HepG2 (cell line): Measurements from ENCODE around the gene THPO. TPM values are rescaled to one million over a fixed set of nuclear protein-coding genes. Genes with fewer than 3 reads are reported as not detected.

ENCODE experiments used
- ASH2L ChIP-seq: fragments of 300-600, 200-600 bp; sonication (generic); IDR thresholded peaks from 2 replicates; pipeline ENCODE4 v1.7.0; 2017; ENCODE audit warnings: low read depth, mild to moderate bottlenecking, moderate library complexity, mixed read lengths, low read length; ENCODE audit not compliant: insufficient read length
- CREB1 ChIP-seq, 2 experiments: fragments of 450-650 bp in 1 of 2; IDR thresholded peaks; 2 replicates each; pipeline ENCODE4 v1.6.1; 2016 to 2017; ENCODE audit warnings: control low read depth in 1 of 2, mild to moderate bottlenecking in 1 of 2, missing compliant biosample characterization in 1 of 2, missing genetic modification characterization in 1 of 2
- ESRRA ChIP-seq: sonication (generic); formaldehyde crosslinking; IDR thresholded peaks from 2 replicates; pipeline ENCODE4 v1.5.1; 2020; ENCODE audit warnings: mild to moderate bottlenecking, low read depth, missing genetic modification reagents
- IRX3 ChIP-seq: sonication (generic); formaldehyde crosslinking; IDR thresholded peaks from 2 replicates; pipeline ENCODE4 v1.8.1; 2023; ENCODE audit warnings: mild to moderate bottlenecking, low read depth, missing genetic modification reagents, borderline replicate concordance
- NFIC ChIP-seq: IDR thresholded peaks from 2 replicates; pipeline ENCODE4 v1.6.1; 2012; ENCODE audit warnings: mild to moderate bottlenecking, low read length, inconsistent platforms
- NRL ChIP-seq: sonication (generic); formaldehyde crosslinking; IDR thresholded peaks from 2 replicates; pipeline ENCODE4 v1.5.0; 2020; ENCODE audit warnings: missing genetic modification reagents, mild to moderate bottlenecking, moderate library complexity, borderline replicate concordance
- POLR2AphosphoS2 ChIP-seq: IDR thresholded peaks from 2 replicates; pipeline ENCODE4 v1.6.1; 2011; ENCODE audit warnings: low read depth, low read length, improper control_type of control experiment
- TCF7 ChIP-seq: sonication (generic); IDR thresholded peaks from 2 replicates; pipeline ENCODE4 v1.6.1; 2016; ENCODE audit warnings: antibody characterized with exemption, low read depth
- THAP8 ChIP-seq: sonication (generic); formaldehyde crosslinking; IDR thresholded peaks from 2 replicates; pipeline ENCODE4 v1.5.1; 2020; ENCODE audit warnings: missing genetic modification reagents, mild to moderate bottlenecking, borderline replicate concordance
- ZNF276 ChIP-seq: sonication (generic); formaldehyde crosslinking; IDR thresholded peaks from 2 replicates; pipeline ENCODE4 v1.4.0; 2020; ENCODE audit warnings: mild to moderate bottlenecking, low read depth, missing genetic modification reagents
- ZNF318 ChIP-seq: sonication (generic); formaldehyde crosslinking; IDR thresholded peaks from 2 replicates; pipeline ENCODE4 v1.4.0; 2020; ENCODE audit warnings: mild to moderate bottlenecking, missing genetic modification reagents
- ZNF556 ChIP-seq: sonication (generic); formaldehyde crosslinking; IDR thresholded peaks from 2 replicates; pipeline ENCODE4 v1.4.0; 2020; ENCODE audit warnings: mild to moderate bottlenecking, missing genetic modification reagents, borderline replicate concordance
- ZNF703 ChIP-seq: sonication (generic); formaldehyde crosslinking; IDR thresholded peaks from 2 replicates; pipeline ENCODE4 v1.5.1; 2020; ENCODE audit warnings: missing genetic modification reagents, mild to moderate bottlenecking, moderate library complexity, borderline replicate concordance
- ZUFSP ChIP-seq: sonication (generic); formaldehyde crosslinking; IDR thresholded peaks from 2 replicates; pipeline ENCODE4 v1.9.0; 2021; ENCODE audit warnings: missing genetic modification reagents, mild to moderate bottlenecking, borderline replicate concordance
- polyA plus RNA-seq, 8 experiments: library from polyadenylated mRNA; depleted of rRNA in 3 of 8; stranded (reverse) in 7 of 8; unstranded in 1 of 8; fragments of >200 nt; fragmentation: Illumina TruSeq in 4 of 8; extraction: Trizol in 4 of 8; gene quantifications; 2 replicates each; pipeline versions ENCODE4 v1.2.1 to v1.2.3, GENCODE V29; 2011 to 2016; ENCODE audit warnings: low read depth in 4 of 8, missing spikeins in 1 of 8, mixed read lengths in 1 of 8; ENCODE audit not compliant: insufficient read depth in 1 of 8
- total RNA-seq, 5 experiments: library from RNA; depleted of rRNA; stranded (reverse); fragments of >200 nt; fragmentation: Illumina TruSeq; extraction: Trizol; gene quantifications; 2 replicates each; pipeline ENCODE4 v1.2.3, GENCODE V29; 2016; ENCODE audit warnings: low read depth in 1 of 5

The THPO gene
- total and polyA plus RNA-seq, 2 of the 13 experiments (the other 11 are each of a cell fraction or from before 2014, with no cell fraction given) = 2.8 to 4.8 TPM

GRCh38 chr3:184362668-184363546, 15.1 kb downstream of the THPO start (continued):
- peak; percentile 56; the same call in 1 of the 2 replicates for TF ChIP-seq ZNF318 (CRISPR knock-in tag)
- TF ChIP-seq ZUFSP (CRISPR knock-in tag) = no peak
- peak; percentile 63 for TF ChIP-seq ASH2L
- peak; percentile 59 for TF ChIP-seq ESRRA (CRISPR knock-in tag)
- TF ChIP-seq NRL (CRISPR knock-in tag) = peak; percentile 85; the same call in 1 of the 2 replicates
- TF ChIP-seq ZNF276 (CRISPR knock-in tag) = peak; percentile 45; the same call in 1 of the 2 replicates
- TF ChIP-seq THAP8 = no peak; the same call in 1 of the 2 replicates
- TF ChIP-seq POLR2AphosphoS2 = peak; percentile 59; the same call in 1 of the 2 replicates
- TF ChIP-seq ZNF703 (CRISPR knock-in tag) = peak; percentile 65; the same call in 1 of the 2 replicates
- no peak; the same call in 1 of the 2 replicates for TF ChIP-seq ZNF556 (CRISPR knock-in tag)
- TF ChIP-seq NFIC = no peak
- TF ChIP-seq CREB1 (IDR thresholded peaks at IDR 0.05) = no peak
- TF ChIP-seq CREB1 (CRISPR knock-in tag; IDR thresholded peaks at IDR 0.05) = no peak; the same call in none of the 2 replicates
- TF ChIP-seq TCF7 = no peak
- no peak; the same call in none of the 2 replicates for TF ChIP-seq IRX3
